Measurements from ENCODE around the gene MIEF1.
A peak's percentile ranks its signal among the peaks of the same experiment; 100 is the strongest.

MIEF1 gene

DNA sequence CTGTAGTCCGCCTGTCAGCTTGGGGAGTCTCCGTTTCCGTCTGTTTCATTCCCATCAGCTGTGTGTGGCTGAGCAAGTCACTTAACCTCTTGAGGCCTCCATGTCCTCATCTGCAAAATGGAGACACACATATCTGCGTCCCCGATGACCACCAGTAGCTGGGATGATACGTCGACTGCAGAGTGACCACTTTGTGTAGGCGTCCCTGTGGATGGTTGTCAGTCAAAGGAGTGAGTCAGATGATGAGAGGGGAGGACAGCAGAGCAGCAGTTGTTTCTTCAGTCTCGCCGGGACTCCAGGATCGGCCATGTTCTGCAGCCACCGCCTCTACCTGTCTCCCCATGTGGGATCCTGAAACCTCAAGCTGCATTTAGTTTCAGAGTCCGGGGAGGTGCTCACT is 25.4 kb upstream of the MIEF1 start:
- Histone ChIP-seq H3K4me1 (ENCODE audit: control insufficient read depth, insufficient read depth, low read length) (peaks cover 2% of the 10 kb centered on the region; the same call in 1 of the 2 replicates), H3K9me3 (ENCODE audit: control insufficient read depth, insufficient read depth, low read depth, low read length) (no peaks in the 10 kb centered on the region), H3K36me3 (ENCODE audit: control insufficient read depth in 2 of 2, insufficient read depth in 1 of 2, low read length in 2 of 2) (peaks cover 0 to 6% of the 10 kb centered on the region in 2 experiments; a peak in 1 of 3 replicates), H3K4me3 (ENCODE audit: low read depth, low read length) (no peak overlapping the region), H3K27ac (ENCODE audit: extremely low read depth, low read depth, low read length) (no peak overlapping the region)
- CTCF ChIA-PET = interaction anchor here (0.8 to 1.0 kb wide), 2 partner anchors 20 to 134 kb away, joined by 3 read pairs; no protein-coding TSS in a partner anchor
- POLR2A ChIA-PET = no interaction called here
- TF ChIP-seq ZFP37 (tag by site-specific recombination; IDR thresholded peaks at IDR 0.05) = no peak
- no peak for TF ChIP-seq ZNF791 (tag by site-specific recombination; IDR thresholded peaks at IDR 0.05)
- no peak for TF ChIP-seq ZNF350 (tag by site-specific recombination; IDR thresholded peaks at IDR 0.05)

DNA sequence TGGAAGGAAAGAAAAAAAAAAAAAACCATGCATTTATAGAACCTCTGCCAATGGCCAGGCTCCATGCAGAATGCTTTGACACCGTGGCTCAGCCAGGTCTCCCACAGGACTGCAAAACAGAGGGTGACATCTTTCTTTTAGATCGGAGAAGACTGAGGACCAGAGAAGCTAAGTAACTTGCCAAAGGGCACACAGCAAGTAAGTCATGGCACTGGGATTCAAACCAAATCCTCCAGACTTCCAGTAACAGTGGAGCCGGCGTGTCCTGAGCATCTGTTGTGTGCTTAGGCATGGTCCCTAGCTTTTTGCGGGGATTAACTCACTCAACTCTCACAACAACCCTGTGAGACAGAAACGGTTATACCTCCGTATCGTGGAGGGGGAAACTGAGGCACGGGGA is 24.5 kb upstream of the MIEF1 start:
- CTCF ChIA-PET = interaction anchor here (0.6 to 3.3 kb wide), 4 partner anchors 12 to 52 kb away, joined by 3 to 17 read pairs (median 4); no protein-coding TSS in a partner anchor
- Histone ChIP-seq H3K9me3 (ENCODE audit: control insufficient read depth, insufficient read depth, low read depth, low read length) (no peaks in the 10 kb centered on the region), H3K4me1 (ENCODE audit: control insufficient read depth, insufficient read depth, low read length) (no peaks in the 10 kb centered on the region), H3K27ac (ENCODE audit: extremely low read depth, low read depth, low read length) (no peak overlapping the region), H3K36me3 (ENCODE audit: control insufficient read depth in 2 of 2, insufficient read depth in 1 of 2, low read length in 2 of 2) (peaks cover 0 to 6% of the 10 kb centered on the region in 2 experiments; a peak in 1 of 3 replicates), H3K4me3 (ENCODE audit: low read depth, low read length) (no peak overlapping the region)
- POLR2A ChIA-PET = no interaction called here
- TF ChIP-seq ZNF768 (tag by site-specific recombination; IDR thresholded peaks at IDR 0.05) (peak; percentile 81; the same call in 1 of the 2 replicates), ZNF175 (tag by site-specific recombination; IDR thresholded peaks at IDR 0.05) (no peak)

DNA sequence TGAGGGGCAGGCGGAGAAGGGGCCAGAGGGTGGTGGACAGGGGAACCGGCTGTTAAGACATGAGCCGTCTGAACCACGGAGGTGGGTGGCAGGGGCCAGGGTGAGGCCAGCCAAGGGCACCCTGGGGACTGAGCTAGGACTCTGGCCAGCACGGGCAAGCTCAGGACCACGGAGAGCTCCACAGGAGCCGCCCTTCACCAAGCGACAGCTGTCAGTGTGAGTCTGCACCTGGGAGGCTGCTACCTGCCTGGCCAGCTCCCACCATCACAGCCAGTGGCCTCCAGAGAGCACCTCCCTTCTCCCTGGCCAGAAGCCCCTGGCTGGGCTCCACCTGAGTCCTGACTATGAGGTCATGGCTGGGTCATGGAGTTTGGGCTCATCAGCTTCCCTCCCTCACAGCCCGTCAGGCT is 23.6 kb upstream of the MIEF1 start:
- ChIA-PET POLR2A (interaction anchor here (0.8 to 1.3 kb wide), 2 partner anchors 12 to 24 kb away, joined by 3 to 4 read pairs; partner anchors contain the start of gene MIEF1), CTCF (interaction anchor here (0.6 to 3.3 kb wide), 6 partner anchors 15 to 343 kb away, joined by 4 to 17 read pairs (median 4); no protein-coding TSS in a partner anchor)
- H3K4me1 ChIP-seq (ENCODE audit: control insufficient read depth, insufficient read depth, low read length) = no peaks in the 10 kb centered on the region
- peaks cover 0 to 6% of the 10 kb centered on the region in 2 experiments; a peak in 1 of 3 replicates for H3K36me3 ChIP-seq (ENCODE audit: control insufficient read depth in 2 of 2, insufficient read depth in 1 of 2, low read length in 2 of 2)
- H3K9me3 ChIP-seq (ENCODE audit: control insufficient read depth, insufficient read depth, low read depth, low read length) = no peaks in the 10 kb centered on the region
- TF ChIP-seq ZNF174 (tag by site-specific recombination; IDR thresholded peaks at IDR 0.05) (no peak), EGR2 (tag by site-specific recombination; IDR thresholded peaks at IDR 0.05; ENCODE audit: low read depth) (no peak), ZIC2 (tag by site-specific recombination; IDR thresholded peaks at IDR 0.05) (peak; percentile 64)
- TF ChIP-seq, protein P1, sequence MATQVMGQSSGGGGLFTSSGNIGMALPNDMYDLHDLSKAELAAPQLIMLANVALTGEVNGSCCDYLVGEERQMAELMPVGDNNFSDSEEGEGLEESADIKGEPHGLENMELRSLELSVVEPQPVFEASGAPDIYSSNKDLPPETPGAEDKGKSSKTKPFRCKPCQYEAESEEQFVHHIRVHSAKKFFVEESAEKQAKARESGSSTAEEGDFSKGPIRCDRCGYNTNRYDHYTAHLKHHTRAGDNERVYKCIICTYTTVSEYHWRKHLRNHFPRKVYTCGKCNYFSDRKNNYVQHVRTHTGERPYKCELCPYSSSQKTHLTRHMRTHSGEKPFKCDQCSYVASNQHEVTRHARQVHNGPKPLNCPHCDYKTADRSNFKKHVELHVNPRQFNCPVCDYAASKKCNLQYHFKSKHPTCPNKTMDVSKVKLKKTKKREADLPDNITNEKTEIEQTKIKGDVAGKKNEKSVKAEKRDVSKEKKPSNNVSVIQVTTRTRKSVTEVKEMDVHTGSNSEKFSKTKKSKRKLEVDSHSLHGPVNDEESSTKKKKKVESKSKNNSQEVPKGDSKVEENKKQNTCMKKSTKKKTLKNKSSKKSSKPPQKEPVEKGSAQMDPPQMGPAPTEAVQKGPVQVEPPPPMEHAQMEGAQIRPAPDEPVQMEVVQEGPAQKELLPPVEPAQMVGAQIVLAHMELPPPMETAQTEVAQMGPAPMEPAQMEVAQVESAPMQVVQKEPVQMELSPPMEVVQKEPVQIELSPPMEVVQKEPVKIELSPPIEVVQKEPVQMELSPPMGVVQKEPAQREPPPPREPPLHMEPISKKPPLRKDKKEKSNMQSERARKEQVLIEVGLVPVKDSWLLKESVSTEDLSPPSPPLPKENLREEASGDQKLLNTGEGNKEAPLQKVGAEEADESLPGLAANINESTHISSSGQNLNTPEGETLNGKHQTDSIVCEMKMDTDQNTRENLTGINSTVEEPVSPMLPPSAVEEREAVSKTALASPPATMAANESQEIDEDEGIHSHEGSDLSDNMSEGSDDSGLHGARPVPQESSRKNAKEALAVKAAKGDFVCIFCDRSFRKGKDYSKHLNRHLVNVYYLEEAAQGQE (tag by site-specific recombination; IDR thresholded peaks at IDR 0.05) = peak; percentile 96
- no peak overlapping the region for H3K27ac ChIP-seq (ENCODE audit: extremely low read depth, low read depth, low read length)
- H3K4me3 ChIP-seq (ENCODE audit: low read depth, low read length) = no peak overlapping the region

DNA sequence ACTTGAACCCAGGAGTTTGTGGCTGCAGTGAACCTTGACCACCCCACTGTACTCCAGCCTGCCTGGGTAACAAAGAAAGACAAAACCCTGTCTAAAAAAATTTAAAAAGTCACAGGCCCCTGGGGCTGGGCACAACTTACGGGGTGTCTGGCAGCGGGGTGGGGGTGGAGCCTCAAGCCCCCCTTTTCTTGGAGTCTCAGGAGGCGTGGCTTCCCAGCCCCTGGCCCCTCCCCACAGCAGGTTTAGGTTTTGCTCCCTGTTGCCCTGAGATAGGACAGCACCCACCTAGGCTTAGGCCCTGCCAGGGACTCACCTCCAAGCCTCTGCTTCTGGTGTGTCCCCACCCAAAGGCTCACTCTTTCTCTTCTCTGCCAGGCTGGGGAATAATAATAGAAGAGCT is 22.8 kb upstream of the MIEF1 start:
- H3K9me3 ChIP-seq (ENCODE audit: control insufficient read depth, insufficient read depth, low read depth, low read length) = no peaks in the 10 kb centered on the region

More for the DNA sequence above, 22.8 kb upstream of the MIEF1 start:
- ChIA-PET CTCF (interaction anchor here (1.1 to 3.3 kb wide), 5 partner anchors 8 to 148 kb away, joined by 3 to 17 read pairs (median 5); no protein-coding TSS in a partner anchor), POLR2A (interaction anchor here (1.3 to 1.8 kb wide), 3 partner anchors 11 to 41 kb away, joined by 4 to 8 read pairs (median 5); partner anchors contain the start of genes ATF4 and MIEF1)
- Histone ChIP-seq H3K36me3 (ENCODE audit: control insufficient read depth in 2 of 2, insufficient read depth in 1 of 2, low read length in 2 of 2) (peaks cover 0 to 6% of the 10 kb centered on the region in 2 experiments; a peak in 1 of 3 replicates), H3K27ac (ENCODE audit: extremely low read depth, low read depth, low read length) (no peak overlapping the region), H3K4me1 (ENCODE audit: control insufficient read depth, insufficient read depth, low read length) (no peaks in the 10 kb centered on the region), H3K4me3 (ENCODE audit: low read depth, low read length) (no peak overlapping the region)
- TF ChIP-seq, protein P2, sequence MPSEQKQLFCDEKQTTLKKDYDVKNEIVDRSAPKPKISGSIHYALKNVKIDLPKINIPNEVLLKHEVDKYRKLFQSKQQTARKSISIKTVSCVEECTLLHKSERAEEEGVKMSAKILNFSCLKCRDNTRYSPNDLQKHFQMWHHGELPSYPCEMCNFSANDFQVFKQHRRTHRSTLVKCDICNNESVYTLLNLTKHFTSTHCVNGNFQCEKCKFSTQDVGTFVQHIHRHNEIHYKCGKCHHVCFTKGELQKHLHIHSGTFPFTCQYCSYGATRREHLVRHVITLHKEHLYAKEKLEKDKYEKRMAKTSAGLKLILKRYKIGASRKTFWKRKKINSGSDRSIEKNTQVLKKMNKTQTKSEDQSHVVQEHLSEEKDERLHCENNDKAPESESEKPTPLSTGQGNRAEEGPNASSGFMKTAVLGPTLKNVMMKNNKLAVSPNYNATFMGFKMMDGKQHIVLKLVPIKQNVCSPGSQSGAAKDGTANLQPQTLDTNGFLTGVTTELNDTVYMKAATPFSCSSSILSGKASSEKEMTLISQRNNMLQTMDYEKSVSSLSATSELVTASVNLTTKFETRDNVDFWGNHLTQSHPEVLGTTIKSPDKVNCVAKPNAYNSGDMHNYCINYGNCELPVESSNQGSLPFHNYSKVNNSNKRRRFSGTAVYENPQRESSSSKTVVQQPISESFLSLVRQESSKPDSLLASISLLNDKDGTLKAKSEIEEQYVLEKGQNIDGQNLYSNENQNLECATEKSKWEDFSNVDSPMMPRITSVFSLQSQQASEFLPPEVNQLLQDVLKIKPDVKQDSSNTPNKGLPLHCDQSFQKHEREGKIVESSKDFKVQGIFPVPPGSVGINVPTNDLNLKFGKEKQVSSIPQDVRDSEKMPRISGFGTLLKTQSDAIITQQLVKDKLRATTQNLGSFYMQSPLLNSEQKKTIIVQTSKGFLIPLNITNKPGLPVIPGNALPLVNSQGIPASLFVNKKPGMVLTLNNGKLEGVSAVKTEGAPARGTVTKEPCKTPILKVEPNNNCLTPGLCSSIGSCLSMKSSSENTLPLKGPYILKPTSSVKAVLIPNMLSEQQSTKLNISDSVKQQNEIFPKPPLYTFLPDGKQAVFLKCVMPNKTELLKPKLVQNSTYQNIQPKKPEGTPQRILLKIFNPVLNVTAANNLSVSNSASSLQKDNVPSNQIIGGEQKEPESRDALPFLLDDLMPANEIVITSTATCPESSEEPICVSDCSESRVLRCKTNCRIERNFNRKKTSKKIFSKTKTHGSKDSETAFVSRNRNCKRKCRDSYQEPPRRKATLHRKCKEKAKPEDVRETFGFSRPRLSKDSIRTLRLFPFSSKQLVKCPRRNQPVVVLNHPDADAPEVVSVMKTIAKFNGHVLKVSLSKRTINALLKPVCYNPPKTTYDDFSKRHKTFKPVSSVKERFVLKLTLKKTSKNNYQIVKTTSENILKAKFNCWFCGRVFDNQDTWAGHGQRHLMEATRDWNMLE (tag by site-specific recombination; conservative IDR thresholded peaks at IDR 0.05; ENCODE audit: low read depth) = no peak
- TF ChIP-seq ZNF140 (tag by site-specific recombination; IDR thresholded peaks at IDR 0.05) (no peak), MYNN (tag by site-specific recombination; IDR thresholded peaks at IDR 0.05; ENCODE audit: borderline replicate concordance) (no peak)
- TF ChIP-seq, protein P3, sequence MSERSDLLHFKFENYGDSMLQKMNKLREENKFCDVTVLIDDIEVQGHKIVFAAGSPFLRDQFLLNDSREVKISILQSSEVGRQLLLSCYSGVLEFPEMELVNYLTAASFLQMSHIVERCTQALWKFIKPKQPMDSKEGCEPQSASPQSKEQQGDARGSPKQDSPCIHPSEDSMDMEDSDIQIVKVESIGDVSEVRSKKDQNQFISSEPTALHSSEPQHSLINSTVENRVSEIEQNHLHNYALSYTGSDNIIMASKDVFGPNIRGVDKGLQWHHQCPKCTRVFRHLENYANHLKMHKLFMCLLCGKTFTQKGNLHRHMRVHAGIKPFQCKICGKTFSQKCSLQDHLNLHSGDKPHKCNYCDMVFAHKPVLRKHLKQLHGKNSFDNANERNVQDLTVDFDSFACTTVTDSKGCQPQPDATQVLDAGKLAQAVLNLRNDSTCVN (tag by site-specific recombination; optimal IDR thresholded peaks at IDR 0.05) = no peak

Data from HEK293 (cell line).